Brain microvascular endothelial cell (primary cell): ENCODE results near the gene MRPL24.

ENCODE experiments used
- DNase-seq: peaks from one replicate; pipeline ENCODE4 v3.0.0-alpha.2; 2020
- H3K27ac ChIP-seq: fragments of 250-450 bp; sonication (Bioruptor Pico); 2 replicates; pipeline ENCODE4 v1.5.1; 2020; ENCODE audit warnings: mild to moderate bottlenecking, moderate library complexity
- H3K27me3 ChIP-seq: fragments of 250-450 bp; sonication (Bioruptor Pico); replicated peaks from 2 replicates; pipeline ENCODE4 v1.5.1; 2020; ENCODE audit warnings: mild to moderate bottlenecking
- H3K36me3 ChIP-seq: fragments of 250-450 bp; sonication (Bioruptor Pico); replicated peaks from 2 replicates; pipeline ENCODE4 v1.5.1; 2020; ENCODE audit warnings: mild to moderate bottlenecking
- H3K4me3 ChIP-seq: 2 replicates; pipeline ENCODE4 v1.5.1; 2011; ENCODE audit warnings: low read depth, mild to moderate bottlenecking, control low read depth, low read length, moderate library complexity
- CTCF ChIP-seq: IDR thresholded peaks from 2 replicates; pipeline ENCODE4 v1.5.1; 2011; ENCODE audit warnings: low read depth, mild to moderate bottlenecking, moderate library complexity, low read length, control low read depth, inconsistent platforms; ENCODE audit errors: missing control alignments
- in situ Hi-C: cut with HindIII; loops from 2 replicates; pipeline ENCODE4 v1.10.0; 2017; ENCODE audit warnings: low sequenced_read_pairs, low pct_ligation_motif_present

The MRPL24 gene

GRCh38 chr1:156727492-156727891, 13.4 kb downstream of the MRPL24 start:
- H3K27me3 ChIP-seq: no peaks in the 10 kb centered on the region
- no peak for DNase-seq
- H3K27ac ChIP-seq: no peak overlapping the region
- H3K36me3 ChIP-seq: peaks cover 20% of the 10 kb centered on the region
- in situ Hi-C loops: no loop called here
- no peak for TF ChIP-seq CTCF
- H3K4me3 ChIP-seq: peak overlapping the region; percentile 96

- in situ Hi-C loops: no loop called here
- Histone ChIP-seq H3K27me3 (no peaks in the 10 kb centered on the region), H3K36me3 (peaks cover 23% of the 10 kb centered on the region), H3K27ac (no peak overlapping the region), H3K4me3 (peak overlapping the region; percentile 48)
- peak; percentile 77 for TF ChIP-seq CTCF
- peak; percentile 69 for DNase-seq
These were observed 14.2 kb downstream of the MRPL24 start for GRCh38 chr1:156726549-156727226.

GRCh38 chr1:156725683-156726280, 15.1 kb downstream of the MRPL24 start:
- Histone ChIP-seq H3K36me3 (peaks cover 32% of the 10 kb centered on the region), H3K27me3 (no peaks in the 10 kb centered on the region), H3K27ac (no peak overlapping the region), H3K4me3 (peak overlapping the region; percentile 48)
- in situ Hi-C loops: no loop called here
- peak; percentile 97 for TF ChIP-seq CTCF
- DNase-seq: peak; percentile 84

GRCh38 chr1:156721535-156721934, 19.4 kb downstream of the MRPL24 start:
- Histone ChIP-seq H3K27me3 (no peaks in the 10 kb centered on the region), H3K4me3 (no peak overlapping the region), H3K36me3 (peaks cover 34% of the 10 kb centered on the region), H3K27ac (no peak overlapping the region)
- in situ Hi-C loops: no loop called here
- TF ChIP-seq CTCF: no peak
- no peak for DNase-seq

GRCh38 chr1:156721131-156721530, 19.8 kb downstream of the MRPL24 start:
- in situ Hi-C loops: no loop called here
- H3K27ac ChIP-seq: no peak overlapping the region
- H3K36me3 ChIP-seq: peaks cover 34% of the 10 kb centered on the region
- no peak for TF ChIP-seq CTCF
- no peak for DNase-seq
- H3K4me3 ChIP-seq: no peak overlapping the region
- no peaks in the 10 kb centered on the region for H3K27me3 ChIP-seq
